ENCODE measurements around the gene SND1.

SND1 gene

GRCh38 chr7:127692200-127692599, 40.2 kb downstream of the SND1 start:
- no peak for DNase-seq (ENCODE audit: extremely low read depth, low read depth)
- TF ChIP-seq CTCF (IDR thresholded peaks at IDR 0.05; ENCODE audit: low read depth, low read length, missing control alignments) = no peak
- H3K4me3 ChIP-seq (replicated peaks; ENCODE audit: low read depth, low read length) = no peak overlapping the region

DNA sequence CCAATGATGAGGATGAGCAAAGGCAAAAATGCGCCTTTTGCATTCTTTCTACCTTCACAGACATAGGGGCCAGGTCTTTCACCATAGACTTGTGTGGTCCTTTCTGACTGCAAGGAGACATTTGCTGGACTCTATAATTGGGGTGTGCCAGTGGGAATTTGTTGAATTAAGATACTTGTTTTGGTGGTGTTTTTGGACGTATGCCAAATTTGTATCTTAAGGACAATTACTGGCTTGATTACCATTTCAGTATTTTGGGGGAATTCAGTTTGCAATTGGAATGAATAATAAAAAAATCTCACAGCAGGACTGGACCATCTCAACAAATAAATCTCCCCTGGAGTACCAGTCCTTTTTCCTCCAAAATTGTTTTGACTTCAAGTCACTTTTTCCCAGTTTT, 47.9 kb downstream of the SND1 start:
- no peak overlapping the region for H3K4me3 ChIP-seq (replicated peaks; ENCODE audit: low read depth, low read length)
- no peak for DNase-seq (ENCODE audit: extremely low read depth, low read depth)
- TF ChIP-seq CTCF (IDR thresholded peaks at IDR 0.05; ENCODE audit: low read depth, low read length, missing control alignments) = no peak

DNA sequence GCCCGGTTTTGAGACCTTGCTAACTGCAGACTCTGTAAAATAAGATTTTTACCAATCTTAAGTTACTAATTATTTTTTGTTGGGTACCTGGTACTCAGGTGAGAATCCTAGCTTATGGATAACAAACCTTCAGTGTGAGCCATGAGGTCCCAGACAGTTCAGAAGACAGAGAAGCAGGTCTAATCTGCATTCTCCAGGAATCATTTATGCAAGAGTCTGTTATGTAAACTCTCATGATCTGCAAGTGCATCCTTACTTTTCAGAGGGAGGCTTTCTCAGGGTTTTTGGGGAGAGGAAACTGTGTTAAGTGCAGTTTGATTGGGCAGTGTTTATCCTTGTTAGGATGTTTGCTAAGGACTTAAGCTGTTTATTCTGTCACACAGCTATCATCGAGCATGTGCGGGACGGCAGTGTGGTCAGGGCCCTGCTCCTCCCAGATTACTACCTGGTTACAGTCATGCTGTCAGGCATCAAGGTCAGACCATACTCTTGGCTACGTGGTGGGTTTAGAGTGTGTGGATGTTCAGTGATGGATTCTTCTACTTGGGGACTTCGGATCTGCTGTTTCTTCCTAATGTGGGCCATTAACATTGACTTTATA, 50.2 kb downstream of the SND1 start:
- no peak for DNase-seq (ENCODE audit: extremely low read depth, low read depth)
- H3K4me3 ChIP-seq (replicated peaks; ENCODE audit: low read depth, low read length) = no peak overlapping the region
- TF ChIP-seq CTCF (IDR thresholded peaks at IDR 0.05; ENCODE audit: low read depth, low read length, missing control alignments) = no peak

DNA sequence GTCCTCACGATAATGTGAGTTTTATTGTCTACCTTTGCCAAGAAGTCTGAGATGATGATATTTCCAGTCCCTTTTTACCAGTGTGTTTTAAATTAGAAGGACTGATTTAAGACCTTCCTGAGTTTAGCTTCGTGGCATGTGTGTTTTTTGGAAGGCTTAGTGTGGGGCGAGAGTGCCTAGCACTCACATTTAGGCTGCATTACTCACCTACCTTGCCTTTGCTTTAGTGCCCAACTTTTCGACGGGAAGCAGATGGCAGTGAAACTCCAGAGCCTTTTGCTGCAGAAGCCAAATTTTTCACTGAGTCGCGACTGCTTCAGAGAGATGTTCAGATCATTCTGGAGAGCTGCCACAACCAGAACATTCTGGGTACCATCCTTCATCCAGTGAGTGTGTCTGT, 50.9 kb downstream of the SND1 start:
- no peak for TF ChIP-seq CTCF (IDR thresholded peaks at IDR 0.05; ENCODE audit: low read depth, low read length, missing control alignments)
- no peak overlapping the region for H3K4me3 ChIP-seq (replicated peaks; ENCODE audit: low read depth, low read length)
- DNase-seq (ENCODE audit: extremely low read depth, low read depth) = no peak

DNA sequence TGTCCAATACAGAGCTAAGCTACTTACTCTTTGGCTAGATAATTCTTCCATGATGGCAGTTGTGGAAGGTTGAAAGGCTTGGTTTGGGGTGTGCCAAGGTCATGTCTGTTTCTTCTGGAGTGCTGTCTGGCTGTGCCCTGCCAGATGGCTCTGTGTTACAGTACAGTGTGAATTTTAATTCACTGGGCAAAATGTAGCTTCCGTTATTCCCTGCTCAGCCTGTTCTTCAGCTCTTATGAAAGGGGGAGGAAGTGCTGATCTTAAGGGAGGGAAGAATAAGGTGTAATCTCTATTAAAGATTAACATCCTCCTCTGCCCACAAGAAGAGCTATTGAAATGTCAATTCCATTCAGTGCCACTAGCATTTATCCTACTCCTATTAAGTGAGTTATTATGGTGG, 52.2 kb downstream of the SND1 start:
- no peak overlapping the region for H3K4me3 ChIP-seq (replicated peaks; ENCODE audit: low read depth, low read length)
- TF ChIP-seq CTCF (IDR thresholded peaks at IDR 0.05; ENCODE audit: low read depth, low read length, missing control alignments) = no peak
- DNase-seq (ENCODE audit: extremely low read depth, low read depth) = no peak

DNA sequence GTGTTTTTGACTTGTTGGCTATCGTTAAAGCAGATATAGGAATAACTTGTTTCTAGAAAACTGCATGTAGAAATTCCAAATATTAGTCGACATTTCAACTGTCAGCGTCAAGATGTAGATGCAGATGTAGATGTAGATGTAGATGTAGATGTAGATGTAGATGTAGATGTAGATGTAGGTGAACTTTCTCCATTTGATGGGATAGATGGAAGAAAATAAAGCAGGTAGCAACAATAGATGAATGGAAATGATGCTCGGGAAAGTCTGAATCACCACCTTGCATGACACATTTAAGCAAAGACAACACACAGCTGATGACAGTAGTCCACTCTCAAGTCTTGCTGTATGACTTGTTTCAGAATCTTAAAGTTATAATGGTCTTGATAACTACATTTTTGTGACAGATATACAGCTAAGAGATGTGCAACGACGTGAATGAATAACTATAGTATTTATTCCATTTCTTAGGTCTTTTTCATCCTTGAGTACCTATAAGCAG, 53.5 kb downstream of the SND1 start:
- no peak for TF ChIP-seq CTCF (IDR thresholded peaks at IDR 0.05; ENCODE audit: low read depth, low read length, missing control alignments)
- H3K4me3 ChIP-seq (replicated peaks; ENCODE audit: low read depth, low read length) = no peak overlapping the region

GRCh38 chr7:127706766-127707165, 54.8 kb downstream of the SND1 start:
- no peak for TF ChIP-seq CTCF (IDR thresholded peaks at IDR 0.05; ENCODE audit: low read depth, low read length, missing control alignments)
- DNase-seq (ENCODE audit: extremely low read depth, low read depth) = no peak
- H3K4me3 ChIP-seq (replicated peaks; ENCODE audit: low read depth, low read length) = no peak overlapping the region

More for the DNA sequence above, 53.5 kb downstream of the SND1 start:
- DNase-seq (ENCODE audit: extremely low read depth, low read depth) = no peak
